Testis (tissue), 2 donors: ENCODE measurements around the gene HTT.

Experiments
- POLR2A ChIP-seq: fragments of 450-650 bp; IDR thresholded peaks from one replicate; pipeline ENCODE4 v1.6.1; 2017; ENCODE audit warnings: antibody characterized with exemption, mild to moderate bottlenecking, moderate library complexity
- TF ChIP-seq, protein P1 (sequence below), 3 experiments: fragments of 450-650 bp in 2 of 3; fragments of 200-600 bp in 1 of 3; sonication (generic) in 1 of 3; IDR thresholded peaks; one replicate each; pipeline ENCODE4 v1.5.1; 2016 to 2019; ENCODE audit warnings: antibody characterized with exemption in 3 of 3, mild to moderate bottlenecking in 2 of 3, moderate library complexity in 1 of 3

- TF ChIP-seq, protein P1, sequence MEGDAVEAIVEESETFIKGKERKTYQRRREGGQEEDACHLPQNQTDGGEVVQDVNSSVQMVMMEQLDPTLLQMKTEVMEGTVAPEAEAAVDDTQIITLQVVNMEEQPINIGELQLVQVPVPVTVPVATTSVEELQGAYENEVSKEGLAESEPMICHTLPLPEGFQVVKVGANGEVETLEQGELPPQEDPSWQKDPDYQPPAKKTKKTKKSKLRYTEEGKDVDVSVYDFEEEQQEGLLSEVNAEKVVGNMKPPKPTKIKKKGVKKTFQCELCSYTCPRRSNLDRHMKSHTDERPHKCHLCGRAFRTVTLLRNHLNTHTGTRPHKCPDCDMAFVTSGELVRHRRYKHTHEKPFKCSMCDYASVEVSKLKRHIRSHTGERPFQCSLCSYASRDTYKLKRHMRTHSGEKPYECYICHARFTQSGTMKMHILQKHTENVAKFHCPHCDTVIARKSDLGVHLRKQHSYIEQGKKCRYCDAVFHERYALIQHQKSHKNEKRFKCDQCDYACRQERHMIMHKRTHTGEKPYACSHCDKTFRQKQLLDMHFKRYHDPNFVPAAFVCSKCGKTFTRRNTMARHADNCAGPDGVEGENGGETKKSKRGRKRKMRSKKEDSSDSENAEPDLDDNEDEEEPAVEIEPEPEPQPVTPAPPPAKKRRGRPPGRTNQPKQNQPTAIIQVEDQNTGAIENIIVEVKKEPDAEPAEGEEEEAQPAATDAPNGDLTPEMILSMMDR (IDR thresholded peaks at IDR 0.05): no peak
- no peak for TF ChIP-seq POLR2A
Measured at GRCh38 chr4:3254302-3255131, 180.0 kb downstream of the HTT start.
